ENCODE data around the gene FARSA.

- no peak for TF ChIP-seq CTCF (IDR thresholded peaks at IDR 0.05)
- TF ChIP-seq POLR2A (IDR thresholded peaks at IDR 0.05): no peak
Measured at GRCh38 chr19:12948612-12949362, 15.3 kb upstream of the FARSA start.
